ENCODE data around the gene UST.

GRCh38 chr6:149118737-149119653 lies 372.2 kb downstream of the UST start:
- TF ChIP-seq, protein P1, sequence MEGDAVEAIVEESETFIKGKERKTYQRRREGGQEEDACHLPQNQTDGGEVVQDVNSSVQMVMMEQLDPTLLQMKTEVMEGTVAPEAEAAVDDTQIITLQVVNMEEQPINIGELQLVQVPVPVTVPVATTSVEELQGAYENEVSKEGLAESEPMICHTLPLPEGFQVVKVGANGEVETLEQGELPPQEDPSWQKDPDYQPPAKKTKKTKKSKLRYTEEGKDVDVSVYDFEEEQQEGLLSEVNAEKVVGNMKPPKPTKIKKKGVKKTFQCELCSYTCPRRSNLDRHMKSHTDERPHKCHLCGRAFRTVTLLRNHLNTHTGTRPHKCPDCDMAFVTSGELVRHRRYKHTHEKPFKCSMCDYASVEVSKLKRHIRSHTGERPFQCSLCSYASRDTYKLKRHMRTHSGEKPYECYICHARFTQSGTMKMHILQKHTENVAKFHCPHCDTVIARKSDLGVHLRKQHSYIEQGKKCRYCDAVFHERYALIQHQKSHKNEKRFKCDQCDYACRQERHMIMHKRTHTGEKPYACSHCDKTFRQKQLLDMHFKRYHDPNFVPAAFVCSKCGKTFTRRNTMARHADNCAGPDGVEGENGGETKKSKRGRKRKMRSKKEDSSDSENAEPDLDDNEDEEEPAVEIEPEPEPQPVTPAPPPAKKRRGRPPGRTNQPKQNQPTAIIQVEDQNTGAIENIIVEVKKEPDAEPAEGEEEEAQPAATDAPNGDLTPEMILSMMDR (IDR thresholded peaks at IDR 0.05; ENCODE audit: low read depth, low read length, missing input control), result no peak
- no peak for TF ChIP-seq RXRA (IDR thresholded peaks at IDR 0.05)
- TF ChIP-seq JUND (IDR thresholded peaks at IDR 0.05), result no peak
- TF ChIP-seq TAF1 (conservative IDR thresholded peaks at IDR 0.05), result no peak
- TF ChIP-seq RAD21 (IDR thresholded peaks at IDR 0.05), result no peak
- TF ChIP-seq ZBTB33 (IDR thresholded peaks at IDR 0.05), result no peak
- TF ChIP-seq REST (IDR thresholded peaks at IDR 0.05), result no peak
- TF ChIP-seq, protein P2, sequence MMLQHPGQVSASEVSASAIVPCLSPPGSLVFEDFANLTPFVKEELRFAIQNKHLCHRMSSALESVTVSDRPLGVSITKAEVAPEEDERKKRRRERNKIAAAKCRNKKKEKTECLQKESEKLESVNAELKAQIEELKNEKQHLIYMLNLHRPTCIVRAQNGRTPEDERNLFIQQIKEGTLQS (IDR thresholded peaks at IDR 0.05), result no peak
- no peak for TF ChIP-seq YY1 (IDR thresholded peaks at IDR 0.05)
- TF ChIP-seq GABPA (IDR thresholded peaks at IDR 0.05 in 1 of 2, conservative IDR thresholded peaks at IDR 0.05 in 1 of 2), result no peak
